HUES64 (cell line): ENCODE results near the gene XPO1.
"Not testable (repeated sequence)": the region's sequence is repeated elsewhere in the genome, so short reads cannot be mapped to it uniquely, and the experiment has no call there.

Experiments
- H3K27ac ChIP-seq: 2 replicates; pipeline ENCODE4 v1.7.0; 2013; ENCODE audit warnings: low read depth, low read length, inconsistent platforms
- H3K27me3 ChIP-seq: 2 replicates; pipeline ENCODE4 v1.6.1; 2013; ENCODE audit warnings: mild to moderate bottlenecking, low read length; ENCODE audit not compliant: insufficient read depth
- H3K36me3 ChIP-seq: 2 replicates; pipeline ENCODE4 v1.6.1; 2013; ENCODE audit warnings: mild to moderate bottlenecking, low read length; ENCODE audit not compliant: insufficient read depth
- H3K4me1 ChIP-seq: 2 replicates; pipeline ENCODE4 v1.6.1; 2013; ENCODE audit warnings: mild to moderate bottlenecking, low read length, moderate library complexity; ENCODE audit not compliant: insufficient read depth
- H3K4me3 ChIP-seq: 2 replicates; pipeline ENCODE4 v1.5.1; 2013; ENCODE audit warnings: mild to moderate bottlenecking, low read length, moderate library complexity
- H3K9ac ChIP-seq: 2 replicates; pipeline ENCODE4 v1.6.1; 2013; ENCODE audit warnings: mild to moderate bottlenecking, low read depth, low read length
- H3K9me3 ChIP-seq: 2 replicates; pipeline ENCODE4 v1.6.1; 2013; ENCODE audit warnings: low read depth, low read length; ENCODE audit not compliant: insufficient read depth
- WGBS: fragments of 150-250, 120-280 bp; methylation state at CpG from one replicate; pipeline ENCODE4 v1.1.7; 2013; ENCODE audit warnings: missing lambda C conversion rate; 5-methylcytosine and 5-hydroxymethylcytosine counted together

Gene XPO1

DNA sequence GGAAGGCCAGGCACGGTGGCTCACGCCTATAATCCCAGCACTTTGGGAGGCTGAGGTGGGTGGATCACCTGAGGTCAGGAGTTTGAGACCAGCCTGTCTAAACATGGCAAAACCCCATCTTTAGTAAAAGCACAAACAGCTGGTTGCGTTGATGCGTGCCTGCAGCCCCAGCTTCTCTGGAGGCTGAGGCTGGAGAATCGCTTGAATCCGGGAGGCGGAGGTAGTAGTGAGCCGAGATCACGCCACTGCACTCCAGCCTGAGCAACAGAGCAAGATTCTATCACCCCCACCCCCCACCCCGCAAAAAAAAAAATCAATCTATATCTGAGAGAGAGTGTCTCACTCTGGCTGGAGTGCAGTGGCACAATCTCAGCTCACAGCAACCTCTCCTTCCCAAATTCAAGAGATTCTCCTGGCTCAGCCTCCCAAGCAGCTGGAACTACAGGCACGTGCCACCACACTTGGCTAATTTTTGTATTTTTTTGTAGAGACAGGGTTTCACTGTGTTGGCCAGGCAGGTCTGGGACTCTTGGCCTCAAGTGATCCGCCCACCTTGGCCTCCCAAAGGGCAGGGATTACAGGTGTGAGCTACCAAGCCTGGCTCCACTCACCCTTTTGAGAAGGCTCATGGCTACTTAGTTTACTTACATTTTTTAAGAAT lies 61.1 kb downstream of the XPO1 start:
- H3K36me3 ChIP-seq = peaks cover 50% of the 10 kb centered on the region
- H3K4me3 ChIP-seq, H3K9me3 ChIP-seq, H3K27me3 ChIP-seq, H3K4me1 ChIP-seq, H3K27ac ChIP-seq, H3K9ac ChIP-seq: not testable (repeated sequence)
- WGBS = 95% methylated on average over 11 of the region's 12 CpGs

DNA sequence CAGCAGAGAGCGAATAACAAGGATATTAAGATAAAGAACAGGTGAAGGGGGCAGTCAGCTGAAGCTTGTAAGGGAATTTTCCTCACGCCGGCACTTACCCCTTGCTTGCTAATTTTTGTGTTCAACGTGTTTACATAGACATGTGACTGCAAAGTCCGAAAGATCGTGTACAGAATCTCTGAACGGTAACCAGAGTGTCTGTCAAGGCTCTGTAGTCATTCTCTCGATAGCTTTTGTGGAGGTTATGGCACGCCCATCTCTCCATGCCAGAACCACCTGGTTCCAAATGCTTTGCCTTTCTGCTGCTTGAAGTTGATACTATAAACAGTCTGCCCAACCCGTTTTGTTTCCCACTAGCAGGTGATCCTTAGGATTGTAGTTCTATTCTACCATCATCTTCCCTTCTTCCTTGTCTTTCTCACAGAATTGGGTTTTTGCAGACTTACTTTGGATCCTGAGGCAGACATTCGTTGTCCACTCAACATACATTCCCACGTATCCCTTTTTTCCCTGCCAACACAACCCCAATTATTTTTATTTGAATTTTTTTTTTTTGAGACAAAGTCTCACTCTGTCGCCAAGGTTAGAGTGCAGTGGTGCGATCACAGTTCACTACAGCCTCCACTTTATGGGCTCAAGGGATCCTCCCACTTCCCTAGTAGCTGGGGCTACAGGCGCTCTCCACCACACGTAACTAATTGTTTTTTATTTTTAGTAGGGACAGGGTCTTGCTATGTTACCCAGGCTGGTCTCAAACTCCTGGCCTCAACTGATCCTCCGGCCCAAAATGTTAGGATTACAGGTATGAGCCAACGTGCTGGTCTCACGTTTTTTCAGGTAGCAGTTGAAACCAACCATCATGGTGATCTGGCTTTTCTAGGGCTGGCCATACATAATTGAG lies 66.0 kb downstream of the XPO1 start:
- H3K9me3 ChIP-seq = no peaks in the 10 kb centered on the region
- 44% methylated on average over 19 of the region's 19 CpGs for WGBS
- H3K9ac ChIP-seq = peak overlapping the region; percentile 98
- H3K36me3 ChIP-seq = peaks cover 14% of the 10 kb centered on the region
- no peaks in the 10 kb centered on the region for H3K27me3 ChIP-seq
- H3K4me3 ChIP-seq = peak overlapping the region; percentile 100
- peak overlapping the region; percentile 99 for H3K27ac ChIP-seq
- H3K4me1 ChIP-seq = peaks cover 15% of the 10 kb centered on the region

DNA sequence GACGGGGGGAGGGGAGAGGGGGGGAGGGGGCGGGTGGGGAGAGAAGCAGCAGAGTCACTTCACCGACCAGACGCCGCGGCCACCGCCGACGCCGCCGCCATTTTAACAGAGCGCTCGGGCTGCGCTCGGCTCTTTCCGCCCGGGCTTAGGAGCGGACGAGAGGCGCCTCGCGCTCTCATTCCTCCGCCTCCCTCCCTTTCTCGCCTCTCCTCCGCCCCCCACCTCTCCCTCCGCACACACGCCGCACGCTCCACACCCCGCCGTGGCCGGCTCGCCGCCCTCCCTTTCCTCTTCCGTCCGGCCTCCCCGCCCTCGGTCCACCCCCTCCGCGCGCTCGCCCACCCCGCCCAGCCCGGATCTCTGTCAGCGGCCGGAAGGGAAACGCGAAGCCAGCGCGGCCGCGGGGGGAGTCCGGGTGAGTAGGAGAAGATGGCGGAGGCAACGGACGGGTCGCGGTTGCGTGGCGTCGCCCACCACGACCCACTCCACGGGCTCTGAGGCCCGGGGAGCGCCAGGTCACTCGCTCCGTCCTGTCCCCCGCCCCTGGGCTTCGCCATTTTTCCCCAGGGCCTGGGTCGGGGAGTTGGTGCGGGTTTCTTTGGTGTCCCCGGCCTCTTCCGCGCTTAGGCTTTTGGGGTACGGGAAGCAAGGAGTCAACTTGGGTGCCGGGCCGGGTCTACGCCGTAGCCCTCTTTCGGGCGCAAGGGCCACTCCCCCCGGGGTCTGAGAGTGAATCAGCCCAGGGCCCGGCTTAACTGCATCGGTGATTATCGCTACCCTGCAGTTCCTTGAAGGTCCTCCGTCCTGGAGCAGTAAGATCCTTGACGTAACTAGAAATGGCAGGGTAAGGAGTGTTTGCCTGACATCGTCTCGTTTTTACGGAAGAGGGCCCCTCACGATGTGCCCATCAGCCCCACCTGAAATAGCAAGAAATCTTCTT lies 66.9 kb downstream of the XPO1 start, which contains the start of gene USP34:
USP34 (minus strand) TSS at position 123 of the 940 bp plus-strand sequence. CDS start 395 bp downstream, outside the sequence.
- Histone ChIP-seq H3K9me3 (no peaks in the 10 kb centered on the region), H3K9ac (peak within 1 kb of the TSS; percentile 98), H3K4me3 (peak within 1 kb of the TSS; percentile 100), H3K36me3 (peaks cover 19% of the 10 kb centered on the region), H3K4me1 (peaks cover 15% of the 10 kb centered on the region), H3K27ac (peak within 1 kb of the TSS; percentile 99), H3K27me3 (no peaks in the 10 kb centered on the region)
- WGBS = under 1% methylated on average over 87 of the region's 91 CpGs

DNA sequence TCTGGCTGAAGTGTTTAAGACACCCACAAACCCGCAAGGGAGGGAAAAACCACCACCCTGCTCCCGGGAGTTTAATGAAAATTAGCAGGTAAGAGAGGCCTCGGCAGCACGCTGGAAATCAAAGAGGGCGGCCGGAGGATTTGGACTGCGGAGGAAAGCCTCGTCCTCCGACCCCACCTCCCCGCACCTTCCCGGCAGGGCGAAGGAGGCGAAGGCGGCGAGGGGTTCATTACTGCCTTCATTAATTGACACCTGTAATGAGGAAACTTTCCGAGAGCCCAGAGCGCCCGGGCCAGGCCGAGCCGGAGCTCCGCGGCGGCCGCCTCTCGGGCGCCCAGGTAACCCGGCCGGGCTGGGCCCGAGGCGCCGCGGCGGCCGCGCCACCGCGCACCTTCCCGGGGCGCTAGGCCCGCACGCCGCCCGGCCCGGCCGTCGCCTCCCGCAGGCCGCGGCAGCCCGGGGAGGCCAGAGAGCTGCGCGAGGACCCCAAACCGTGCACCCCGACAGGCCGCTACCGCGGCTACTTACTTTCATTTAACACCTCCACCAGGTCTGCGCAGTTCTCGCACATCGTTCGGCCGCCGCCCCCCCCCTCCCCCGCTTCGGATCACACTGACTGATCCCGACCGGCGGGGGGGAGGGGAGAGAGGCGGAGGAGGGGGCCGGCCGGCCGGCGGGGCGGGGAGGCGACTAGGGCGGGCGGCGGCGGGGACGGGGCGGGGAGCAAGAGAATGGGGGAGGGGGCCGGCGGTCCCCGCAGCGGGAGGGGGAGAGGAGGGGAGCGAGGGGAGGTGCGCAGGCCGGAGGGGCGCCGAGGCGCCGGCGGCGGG lies 67.8 kb downstream of the XPO1 start:
- H3K4me3 ChIP-seq = peak overlapping the region; percentile 88
- WGBS = under 1% methylated on average over 59 of the region's 94 CpGs

GRCh38 chr2:61469424-61470121 lies 68.6 kb downstream of the XPO1 start:
- Histone ChIP-seq H3K4me3 (peak overlapping the region; percentile 88), H3K27ac (peak overlapping the region; percentile 96), H3K4me1 (peaks cover 15% of the 10 kb centered on the region), H3K27me3 (no peaks in the 10 kb centered on the region), H3K36me3 (peaks cover 19% of the 10 kb centered on the region), H3K9me3 (no peaks in the 10 kb centered on the region), H3K9ac (peak overlapping the region; percentile 94)
- WGBS = 25% methylated on average over 2 of the region's 8 CpGs

More for the DNA sequence above, 67.8 kb downstream of the XPO1 start:
- H3K9me3 ChIP-seq = no peaks in the 10 kb centered on the region
- H3K36me3 ChIP-seq = peaks cover 19% of the 10 kb centered on the region
- H3K4me1 ChIP-seq = peaks cover 15% of the 10 kb centered on the region
- peak overlapping the region; percentile 99 for H3K27ac ChIP-seq
- H3K27me3 ChIP-seq = no peaks in the 10 kb centered on the region
- H3K9ac ChIP-seq = peak overlapping the region; percentile 94

DNA sequence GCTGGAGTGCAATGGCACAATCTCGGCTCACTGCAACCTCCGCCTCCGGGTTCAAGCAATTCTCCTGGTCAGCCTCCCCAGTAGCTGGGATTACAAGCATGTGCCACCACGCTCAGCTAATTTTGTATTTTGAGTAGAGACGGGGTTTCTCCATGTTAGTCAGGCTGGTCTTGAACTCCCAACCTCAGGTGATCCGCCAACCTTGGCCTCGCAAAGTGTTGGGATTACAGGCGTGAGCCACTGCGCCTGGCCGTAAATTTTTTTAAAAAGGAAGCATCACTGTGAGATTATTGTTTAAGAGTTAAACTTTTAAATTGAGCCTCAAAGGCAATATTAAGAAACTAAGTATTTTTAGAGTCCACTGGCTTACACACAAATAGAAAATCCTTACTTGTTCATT lies 69.9 kb downstream of the XPO1 start:
- not testable (repeated sequence) for H3K27me3 ChIP-seq, H3K27ac ChIP-seq, H3K4me3 ChIP-seq, H3K9ac ChIP-seq, H3K9me3 ChIP-seq
- Histone ChIP-seq H3K36me3 (peaks cover 19% of the 10 kb centered on the region), H3K4me1 (peaks cover 19% of the 10 kb centered on the region)
- 96% methylated on average over 10 of the region's 10 CpGs for WGBS

DNA sequence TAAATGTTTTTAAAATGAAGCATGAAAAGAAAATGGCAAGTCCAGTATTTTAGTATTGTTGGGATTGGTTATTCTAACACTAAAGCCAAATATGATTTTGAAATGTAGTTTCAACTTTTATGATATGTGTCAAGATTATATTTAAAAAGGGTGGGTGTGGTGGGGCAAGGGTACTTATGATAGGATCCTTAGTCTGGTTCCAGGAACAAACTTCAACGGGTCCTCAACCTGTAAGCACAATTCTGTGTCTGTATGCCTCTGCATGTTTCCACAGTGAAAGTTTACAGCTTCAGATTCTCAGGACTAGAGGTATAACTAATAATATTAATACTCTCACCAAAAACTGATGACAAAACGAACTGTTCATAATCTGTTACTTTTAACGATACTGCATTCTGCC lies 73.1 kb downstream of the XPO1 start:
- Histone ChIP-seq H3K4me3 (no peak overlapping the region), H3K36me3 (peaks cover 19% of the 10 kb centered on the region), H3K4me1 (peaks cover 16% of the 10 kb centered on the region), H3K9me3 (no peaks in the 10 kb centered on the region), H3K9ac (no peak overlapping the region), H3K27ac (no peak overlapping the region), H3K27me3 (no peaks in the 10 kb centered on the region)
- 91% methylated on average over 3 of the region's 3 CpGs for WGBS

DNA sequence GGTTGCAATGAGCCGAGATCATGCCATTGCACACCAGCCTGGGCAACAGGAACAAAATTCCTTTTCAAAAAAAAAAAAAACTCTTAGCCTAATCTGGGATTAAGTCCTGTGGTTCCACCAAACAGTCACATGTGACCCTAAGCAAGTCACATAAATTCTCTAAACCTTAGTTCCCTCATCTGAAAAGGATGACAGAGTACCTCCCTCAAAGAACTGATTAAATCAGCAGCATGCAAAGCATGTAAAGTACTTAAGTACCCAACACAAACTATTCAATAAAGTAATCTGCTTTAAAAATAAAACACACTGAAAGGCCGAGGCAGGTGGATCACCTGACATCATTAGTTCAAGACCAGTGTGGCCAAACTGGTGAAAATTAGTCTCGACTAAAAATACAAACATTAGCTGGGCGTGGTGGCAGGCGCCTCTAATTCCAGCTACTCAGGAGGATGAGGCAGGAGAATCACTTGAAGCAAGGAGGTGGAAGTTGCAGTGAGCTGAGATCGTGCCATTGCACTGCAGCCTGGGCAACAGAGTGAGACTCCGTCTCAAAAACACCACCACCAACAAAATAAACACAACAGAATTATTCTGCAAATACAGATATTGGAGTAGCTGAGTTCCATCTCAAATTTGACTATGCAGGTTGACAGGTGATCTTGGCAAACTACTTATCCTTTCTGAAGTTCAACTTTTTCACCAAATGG lies 74.2 kb downstream of the XPO1 start:
- Histone ChIP-seq H3K9ac (no peak overlapping the region), H3K27ac (no peak overlapping the region), H3K36me3 (peaks cover 19% of the 10 kb centered on the region), H3K4me3 (no peak overlapping the region), H3K27me3 (no peaks in the 10 kb centered on the region), H3K9me3 (no peaks in the 10 kb centered on the region), H3K4me1 (peaks cover 10% of the 10 kb centered on the region)
- WGBS = 88% methylated on average over 7 of the region's 7 CpGs

- no peak overlapping the region for H3K9ac ChIP-seq
These were observed 76.8 kb downstream of the XPO1 start for GRCh38 chr2:61461404-61461803.

More at GRCh38 chr2:61461404-61461803, 76.8 kb downstream of the XPO1 start:
- Histone ChIP-seq H3K27me3 (no peaks in the 10 kb centered on the region), H3K27ac (no peak overlapping the region), H3K9me3 (no peaks in the 10 kb centered on the region), H3K4me1 (peaks cover 4% of the 10 kb centered on the region; the same call in 1 of the 2 replicates), H3K36me3 (peaks cover 2% of the 10 kb centered on the region; the same call in 1 of the 2 replicates), H3K4me3 (no peak overlapping the region)
- WGBS = no CpG with 5 or more reads among the region's 2 CpGs
